SK-N-SH (cell line): ENCODE results near the gene GTPBP4. TPM values are rescaled to one million over a fixed set of nuclear protein-coding genes. Genes with fewer than 3 reads are reported as not detected.

Experiments used
- CTCF ChIA-PET: fragments of 300-600, 350-600 bp; formaldehyde crosslinking; extraction: SDS; loops from one replicate; lab custom pipeline; 2021; lab: Yijun Ruan, JAX
- POLR2A ChIA-PET: fragments of 350-600 bp; sonication (Branson Sonifier 250); formaldehyde crosslinking; extraction: SDS; loops from one replicate; lab custom pipeline; 2020; ENCODE audit warnings: antibody characterized with exemption, inconsistent platforms; lab: Yijun Ruan, JAX
- DNase-seq: peaks from one replicate; pipeline ENCODE4 v3.0.0; 2012
- H2AFZ ChIP-seq: fragments of 200-600 bp; sonication (generic); 2 replicates; pipeline ENCODE4 v1.8.1; 2016; ENCODE audit warnings: antibody characterized with exemption, mild to moderate bottlenecking, low read depth
- H3F3A ChIP-seq: fragments of 200-600 bp; sonication (generic); replicated peaks from 2 replicates; pipeline ENCODE3; 2016; ENCODE audit warnings: antibody characterized with exemption, mild to moderate bottlenecking; ENCODE audit not compliant: insufficient read depth
- H3K27ac ChIP-seq, 2 experiments: fragments of 200-500 bp in 1 of 2; fragments of 200-600 bp in 1 of 2; sonication (Bioruptor generic) in 1 of 2; sonication (generic), shearing (Covaris generic) in 1 of 2; 2 replicates each; pipeline versions ENCODE4 v1.5.1 to v1.6.1; 2014 to 2016; ENCODE audit warnings: low read depth in 2 of 2, inconsistent platforms in 1 of 2, low read length in 1 of 2, mild to moderate bottlenecking in 1 of 2, mixed read lengths in 1 of 2
- H3K27me3 ChIP-seq: fragments of 200-600 bp; sonication (generic), shearing (Covaris generic); 2 replicates; pipeline ENCODE4 v1.6.1; 2016; ENCODE audit warnings: mixed run types; ENCODE audit not compliant: insufficient read depth
- H3K36me3 ChIP-seq, 2 experiments: fragments of 200-500 bp in 1 of 2; fragments of 200-600 bp in 1 of 2; sonication (Bioruptor generic) in 1 of 2; sonication (generic) in 1 of 2; replicated peaks in 1 of 2; 2 replicates each; pipeline versions ENCODE3 to v1.5.1; 2014 to 2016; ENCODE audit warnings: low read length in 1 of 2, mild to moderate bottlenecking in 1 of 2; ENCODE audit not compliant: insufficient read depth in 2 of 2, control insufficient read depth in 1 of 2
- H3K4me1 ChIP-seq, 2 experiments: fragments of 200-500 bp in 1 of 2; fragments of 200-600 bp in 1 of 2; sonication (Bioruptor generic) in 1 of 2; sonication (generic), shearing (Covaris generic) in 1 of 2; 2 replicates each; pipeline versions ENCODE4 v1.5.1 to v1.6.1; 2014 to 2016; ENCODE audit warnings: low read depth in 1 of 2, low read length in 1 of 2, mixed run types in 1 of 2; ENCODE audit not compliant: insufficient read depth in 2 of 2, control insufficient read depth in 1 of 2
- H3K4me2 ChIP-seq: fragments of 200-600 bp; sonication (generic), shearing (Covaris generic); 2 replicates; pipeline ENCODE4 v1.6.1; 2017; ENCODE audit warnings: mixed run types
- H3K4me3 ChIP-seq, 2 experiments: fragments of 200-500 bp in 1 of 2; fragments of 200-600 bp in 1 of 2; sonication (Bioruptor generic) in 1 of 2; sonication (generic), shearing (Covaris generic) in 1 of 2; 2 replicates each; pipeline versions ENCODE4 v1.5.1 to v1.8.1; 2014 to 2016; ENCODE audit warnings: low read depth in 2 of 2, inconsistent platforms in 1 of 2, low read length in 1 of 2, mild to moderate bottlenecking in 1 of 2, mixed read lengths in 1 of 2, moderate library complexity in 1 of 2
- H3K79me2 ChIP-seq: fragments of 200-600 bp; sonication (generic); 2 replicates; pipeline ENCODE4 v1.8.1; 2017; ENCODE audit warnings: mild to moderate bottlenecking; ENCODE audit not compliant: insufficient read depth
- H3K9ac ChIP-seq: fragments of 200-600 bp; sonication (generic); 2 replicates; pipeline ENCODE4 v1.6.1; 2017; ENCODE audit warnings: mixed run types
- H3K9me2 ChIP-seq: fragments of 200-600 bp; sonication (generic); 2 replicates; pipeline ENCODE4 v1.6.1; 2017; ENCODE audit warnings: mixed run types
- H3K9me3 ChIP-seq: fragments of 200-600 bp; sonication (generic); 2 replicates; pipeline ENCODE4 v1.6.1; 2017; ENCODE audit warnings: mixed run types, mild to moderate bottlenecking, moderate library complexity
- H4K20me1 ChIP-seq: fragments of 200-600 bp; sonication (generic); 2 replicates; pipeline ENCODE4 v1.6.1; 2017; ENCODE audit warnings: mild to moderate bottlenecking, mixed run types; ENCODE audit not compliant: insufficient read depth
- CHD2 ChIP-seq: fragments of 150-350 bp; IDR thresholded peaks from 2 replicates; pipeline ENCODE4 v1.6.1; 2018; ENCODE audit warnings: low read length; ENCODE audit not compliant: partially characterized antibody
- CTCF ChIP-seq: fragments of 200-600 bp; sonication (generic); IDR thresholded peaks from 2 replicates; pipeline ENCODE4 v1.6.1; 2017; ENCODE audit warnings: antibody characterized with exemption, mild to moderate bottlenecking, moderate library complexity
- EZH2phosphoT487 ChIP-seq: fragments of 200-600 bp; sonication (generic); IDR thresholded peaks from 2 replicates; pipeline ENCODE4 v1.6.1; 2017; ENCODE audit warnings: low read depth, mixed run types, mild to moderate bottlenecking, antibody characterized with exemption, moderate library complexity, borderline replicate concordance
- GABPA ChIP-seq: IDR thresholded peaks from 2 replicates; pipeline ENCODE4 v1.4.0; 2012; ENCODE audit warnings: low read depth, mild to moderate bottlenecking
- IRF3 ChIP-seq: fragments of 150-350 bp; IDR thresholded peaks from 2 replicates; pipeline ENCODE4 v1.6.1; 2016; ENCODE audit warnings: mild to moderate bottlenecking, low read depth, low read length
- MEF2A ChIP-seq: IDR thresholded peaks from 2 replicates; pipeline ENCODE4 v1.4.0; 2012; ENCODE audit warnings: low read depth, borderline replicate concordance
- NFIC ChIP-seq: IDR thresholded peaks from 2 replicates; pipeline ENCODE4 v1.4.0; 2012; ENCODE audit warnings: borderline replicate concordance
- POLR2AphosphoS5 ChIP-seq: IDR thresholded peaks from 2 replicates; pipeline ENCODE4 v1.6.1; 2012; ENCODE audit warnings: low read depth, low read length
- RAD21 ChIP-seq: IDR thresholded peaks from 2 replicates; pipeline ENCODE4 v1.6.1; 2012; ENCODE audit warnings: mild to moderate bottlenecking, low read length
- RCOR1 ChIP-seq: fragments of 150-350 bp; IDR thresholded peaks from 2 replicates; pipeline ENCODE4 v1.6.1; 2017; ENCODE audit warnings: antibody characterized with exemption, low read length
- RXRA ChIP-seq: IDR thresholded peaks from 2 replicates; pipeline ENCODE4 v1.4.0; 2012; ENCODE audit warnings: low read depth, mild to moderate bottlenecking, borderline replicate concordance
- TCF12 ChIP-seq: IDR thresholded peaks from 2 replicates; pipeline ENCODE4 v1.4.0; 2012
- USF1 ChIP-seq: IDR thresholded peaks from 2 replicates; pipeline ENCODE4 v1.4.0; 2012; ENCODE audit warnings: low read depth, borderline replicate concordance
- YY1 ChIP-seq: IDR thresholded peaks from 2 replicates; pipeline ENCODE4 v1.4.0; 2012; ENCODE audit warnings: low read depth, mild to moderate bottlenecking
- WGBS: methylation state at CpG from one replicate; pipeline ENCODE4 v1.1.6; 2017; ENCODE audit warnings: low lambda C conversion rate; 5-methylcytosine and 5-hydroxymethylcytosine counted together
- polyA plus RNA-seq, 3 experiments: library from polyadenylated mRNA; depleted of rRNA; stranded (reverse); fragments of >200 nt; gene quantifications; 2 replicates each; pipeline ENCODE4 v1.2.3, GENCODE V29; 2012
- TF ChIP-seq, protein P1 (sequence below): IDR thresholded peaks from 2 replicates; pipeline ENCODE4 v1.6.1; 2012; ENCODE audit warnings: mild to moderate bottlenecking, low read depth, low read length, moderate library complexity

The GTPBP4 gene
- polyA plus RNA-seq, 1 of the 3 experiments (the other 2 are of a cell fraction), result 36.6 TPM

DNA sequence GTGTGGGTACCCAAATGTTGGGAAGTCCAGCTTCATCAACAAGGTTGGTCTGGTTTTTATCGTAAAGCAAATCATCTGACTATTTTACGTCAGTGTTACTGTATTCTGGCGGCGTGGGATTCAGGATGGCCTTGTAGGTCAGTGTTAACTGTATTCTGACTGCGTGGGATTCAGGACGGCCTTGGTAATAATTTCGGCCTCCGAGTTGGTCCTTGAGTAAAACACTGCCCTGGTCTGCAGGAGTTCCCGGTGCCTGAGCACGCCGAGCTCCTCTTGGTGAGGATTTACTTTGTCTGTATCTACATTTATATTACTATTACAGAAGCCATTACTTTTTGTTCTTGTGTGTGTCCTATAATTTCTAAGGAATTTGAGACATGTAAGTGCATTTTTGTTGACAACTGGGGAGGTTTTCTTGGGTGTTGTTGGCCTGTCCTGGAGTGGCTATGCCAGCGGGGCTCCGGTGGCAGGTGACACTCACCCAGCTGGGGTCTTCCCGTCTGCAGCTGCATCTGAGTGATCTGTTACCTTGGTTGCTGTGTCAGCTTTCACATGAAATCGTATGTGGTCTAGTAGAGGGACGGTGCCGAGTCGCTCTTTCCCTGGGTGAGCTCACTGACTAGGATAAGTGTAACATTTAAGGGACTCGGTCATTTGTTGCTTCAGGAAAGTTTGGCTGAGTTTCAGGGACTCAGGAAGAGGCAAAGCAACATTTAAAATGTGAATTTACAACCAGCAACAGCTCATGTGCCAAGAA is 9.2 kb downstream of the GTPBP4 start:
- Histone ChIP-seq H2AFZ (no peak overlapping the region), H3K9me2 (no peaks in the 10 kb centered on the region), H3K36me3 (peaks cover 85 to 95% of the 10 kb centered on the region in 2 experiments), H3K27ac (no peak overlapping the region), H3F3A (peaks cover 3% of the 10 kb centered on the region), H3K4me1 (peaks cover 0 to 5% of the 10 kb centered on the region in 2 experiments; a peak in 1 of 4 replicates), H3K9me3 (no peaks in the 10 kb centered on the region), H3K79me2 (peaks cover 96% of the 10 kb centered on the region), H4K20me1 (peaks cover 35% of the 10 kb centered on the region), H3K27me3 (no peaks in the 10 kb centered on the region), H3K4me3 (no peak overlapping the region), H3K9ac (no peak overlapping the region), H3K4me2 (no peak overlapping the region)
- no peak for TF ChIP-seq IRF3
- TF ChIP-seq YY1, result no peak
- TF ChIP-seq TCF12, result no peak
- TF ChIP-seq, protein P1, sequence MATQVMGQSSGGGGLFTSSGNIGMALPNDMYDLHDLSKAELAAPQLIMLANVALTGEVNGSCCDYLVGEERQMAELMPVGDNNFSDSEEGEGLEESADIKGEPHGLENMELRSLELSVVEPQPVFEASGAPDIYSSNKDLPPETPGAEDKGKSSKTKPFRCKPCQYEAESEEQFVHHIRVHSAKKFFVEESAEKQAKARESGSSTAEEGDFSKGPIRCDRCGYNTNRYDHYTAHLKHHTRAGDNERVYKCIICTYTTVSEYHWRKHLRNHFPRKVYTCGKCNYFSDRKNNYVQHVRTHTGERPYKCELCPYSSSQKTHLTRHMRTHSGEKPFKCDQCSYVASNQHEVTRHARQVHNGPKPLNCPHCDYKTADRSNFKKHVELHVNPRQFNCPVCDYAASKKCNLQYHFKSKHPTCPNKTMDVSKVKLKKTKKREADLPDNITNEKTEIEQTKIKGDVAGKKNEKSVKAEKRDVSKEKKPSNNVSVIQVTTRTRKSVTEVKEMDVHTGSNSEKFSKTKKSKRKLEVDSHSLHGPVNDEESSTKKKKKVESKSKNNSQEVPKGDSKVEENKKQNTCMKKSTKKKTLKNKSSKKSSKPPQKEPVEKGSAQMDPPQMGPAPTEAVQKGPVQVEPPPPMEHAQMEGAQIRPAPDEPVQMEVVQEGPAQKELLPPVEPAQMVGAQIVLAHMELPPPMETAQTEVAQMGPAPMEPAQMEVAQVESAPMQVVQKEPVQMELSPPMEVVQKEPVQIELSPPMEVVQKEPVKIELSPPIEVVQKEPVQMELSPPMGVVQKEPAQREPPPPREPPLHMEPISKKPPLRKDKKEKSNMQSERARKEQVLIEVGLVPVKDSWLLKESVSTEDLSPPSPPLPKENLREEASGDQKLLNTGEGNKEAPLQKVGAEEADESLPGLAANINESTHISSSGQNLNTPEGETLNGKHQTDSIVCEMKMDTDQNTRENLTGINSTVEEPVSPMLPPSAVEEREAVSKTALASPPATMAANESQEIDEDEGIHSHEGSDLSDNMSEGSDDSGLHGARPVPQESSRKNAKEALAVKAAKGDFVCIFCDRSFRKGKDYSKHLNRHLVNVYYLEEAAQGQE, result no peak
- no peak for TF ChIP-seq NFIC
- no peak for TF ChIP-seq MEF2A
- TF ChIP-seq GABPA, result no peak
- no peak for TF ChIP-seq CTCF
- TF ChIP-seq RCOR1, result no peak
- no peak for TF ChIP-seq EZH2phosphoT487
- TF ChIP-seq CHD2, result no peak
- TF ChIP-seq USF1, result no peak
- no peak for TF ChIP-seq POLR2AphosphoS5
- no peak for TF ChIP-seq RXRA
- no peak for TF ChIP-seq RAD21
- POLR2A ChIA-PET, result no interaction called here
- CTCF ChIA-PET, result no interaction called here
- DNase-seq, result no peak
- WGBS, result 86% methylated on average over 16 of the region's 19 CpGs
